NCI-H2171 treated with DMSO at 0.1 percent for 48 hours (cell line): ENCODE results near the gene ATP11A.

Experiments used
- DNase-seq: peaks from one replicate; lab custom pipeline; 2025; lab: John Stamatoyannopoulos, UW

The ATP11A gene

GRCh38 chr13:112760435-112760834, 70.6 kb downstream of the ATP11A start:
- no peak for DNase-seq

GRCh38 chr13:112760931-112761330, 71.1 kb downstream of the ATP11A start:
- no peak for DNase-seq

GRCh38 chr13:112761701-112762689, 72.2 kb downstream of the ATP11A start:
- no peak for DNase-seq

DNA sequence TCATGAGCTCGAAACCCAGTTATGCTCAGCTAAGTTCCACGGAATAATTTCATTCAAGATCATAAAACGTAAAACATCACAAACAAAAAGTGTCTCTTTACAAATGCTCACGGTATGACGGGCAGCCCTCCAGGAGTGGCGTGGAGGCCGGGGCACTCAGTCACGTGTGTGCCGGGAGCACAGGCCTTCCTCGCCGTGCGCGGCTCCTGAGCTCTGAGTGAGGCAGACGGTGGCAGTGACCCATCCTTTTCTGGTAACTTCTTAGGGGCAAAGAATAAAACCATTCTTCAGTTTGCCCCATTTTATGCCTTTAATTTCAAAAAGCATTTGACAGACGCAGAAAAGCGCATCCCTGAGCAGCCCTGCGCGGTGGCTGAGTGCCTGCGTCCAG, 72.8 kb downstream of the ATP11A start:
- no peak for DNase-seq

DNA sequence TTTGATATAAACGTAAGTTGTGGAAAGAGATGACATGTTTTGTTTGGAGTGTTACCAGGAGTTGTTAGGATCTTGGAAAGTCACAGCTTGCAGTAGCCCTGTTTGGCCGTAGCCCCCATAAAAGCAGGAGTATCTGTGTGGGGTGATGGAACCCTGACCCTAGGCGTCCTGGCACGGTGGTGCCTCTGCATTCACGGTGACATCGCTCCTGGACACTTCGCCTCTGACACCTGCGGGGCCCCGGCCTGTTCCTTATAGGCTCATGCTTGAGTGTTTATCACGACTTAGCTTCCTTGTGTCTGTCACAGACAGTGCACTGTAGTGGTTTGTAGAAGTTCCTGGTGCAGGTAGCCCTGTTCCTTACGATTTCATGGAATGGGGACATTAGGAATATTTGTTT, 74.2 kb downstream of the ATP11A start:
- no peak for DNase-seq

GRCh38 chr13:112764864-112765561, 75.2 kb downstream of the ATP11A start:
- no peak for DNase-seq

- DNase-seq, result no peak
These were observed 75.9 kb downstream of the ATP11A start for GRCh38 chr13:112765731-112766130.

GRCh38 chr13:112766336-112766735, 76.5 kb downstream of the ATP11A start:
- no peak for DNase-seq

- no peak for DNase-seq
These were observed 78.0 kb downstream of the ATP11A start for GRCh38 chr13:112767506-112768471.

- DNase-seq, result no peak
These were observed 79.1 kb downstream of the ATP11A start for GRCh38 chr13:112768795-112769481.

- DNase-seq, result no peak
These were observed 79.8 kb downstream of the ATP11A start for GRCh38 chr13:112769615-112770014.

DNA sequence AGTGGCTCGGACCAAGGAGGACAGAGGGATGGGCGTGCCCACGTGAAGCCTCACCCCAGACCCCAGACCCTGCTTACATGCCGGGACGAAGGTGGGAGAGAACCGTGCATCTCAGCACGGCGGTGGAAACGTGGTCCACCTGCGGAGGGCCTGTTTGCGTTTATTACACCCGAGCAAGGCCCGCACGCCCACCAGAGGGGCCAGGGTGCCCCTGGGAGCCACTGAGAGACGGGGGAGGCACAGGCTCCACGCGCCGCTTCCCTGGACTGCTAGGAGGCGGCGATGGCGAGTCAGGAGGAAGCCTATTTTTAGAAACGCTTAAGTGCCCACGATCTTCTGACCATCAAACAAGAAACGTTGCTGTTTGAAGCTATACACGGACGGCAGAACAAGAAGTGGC, 80.7 kb downstream of the ATP11A start:
- no peak for DNase-seq

GRCh38 chr13:112771139-112771876, 81.5 kb downstream of the ATP11A start:
- no peak for DNase-seq

- DNase-seq, result peak; percentile 22
These were observed 82.2 kb downstream of the ATP11A start for GRCh38 chr13:112771877-112772538.

GRCh38 chr13:112772539-112772909, 82.7 kb downstream of the ATP11A start:
- no peak for DNase-seq

DNA sequence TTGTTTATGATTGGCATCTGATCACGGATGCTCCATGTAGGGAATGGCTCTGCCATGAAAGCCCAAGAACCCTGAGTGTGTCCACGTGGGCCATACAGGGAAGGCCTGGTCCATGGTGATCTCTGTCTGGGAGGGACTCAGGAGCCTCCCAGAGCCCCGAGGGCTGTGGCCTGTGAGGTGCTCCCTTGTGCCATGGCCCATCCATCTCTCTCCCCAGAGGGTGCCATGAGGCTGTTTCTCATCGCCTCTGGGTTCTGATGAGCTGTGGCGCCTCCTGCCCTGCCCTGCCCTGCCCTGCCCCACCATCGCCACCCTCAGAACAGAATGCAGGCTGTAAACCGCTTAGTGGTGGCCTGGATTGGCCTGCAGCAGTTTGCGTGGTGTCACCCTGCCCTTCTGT, 83.1 kb downstream of the ATP11A start:
- DNase-seq, result no peak

GRCh38 chr13:112773601-112774447, 84.0 kb downstream of the ATP11A start:
- DNase-seq, result peak; percentile 69

GRCh38 chr13:112774448-112774792, 84.6 kb downstream of the ATP11A start:
- no peak for DNase-seq

DNA sequence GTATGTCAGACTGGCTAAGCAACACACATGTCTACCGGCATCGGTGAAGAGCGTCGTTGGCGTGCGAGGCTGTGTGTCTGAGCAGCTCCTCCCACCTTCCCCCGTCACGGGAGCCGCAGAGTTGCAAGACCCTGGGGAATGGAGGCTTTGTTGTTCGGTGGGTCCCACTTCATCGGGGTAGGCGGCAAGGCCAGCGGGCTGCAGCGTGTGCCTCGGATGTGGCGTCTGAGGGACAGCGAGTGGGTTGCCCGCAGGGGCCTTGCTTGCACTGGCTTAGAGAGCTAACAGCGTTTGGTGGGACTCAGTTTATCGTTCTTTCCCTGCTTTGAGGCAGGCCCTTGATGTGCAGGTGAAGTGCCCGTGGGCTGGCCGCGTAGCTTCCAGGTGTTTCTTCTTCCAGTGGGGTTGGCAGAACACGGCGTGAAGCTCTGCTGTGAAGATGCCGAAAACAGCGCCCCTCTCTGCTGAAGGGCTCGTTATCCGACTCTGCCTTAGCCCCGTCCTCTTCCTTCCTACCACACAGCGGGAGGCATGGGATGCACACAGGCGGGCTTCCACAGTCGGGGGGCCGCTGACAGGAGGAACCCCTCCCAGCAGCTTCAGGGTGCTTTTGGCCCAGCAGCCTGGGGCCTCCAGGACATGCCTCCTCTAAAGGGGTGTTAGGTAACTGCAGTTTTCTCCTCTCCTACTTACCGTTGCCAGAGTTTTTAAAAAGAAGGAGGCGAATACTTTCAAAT, 85.2 kb downstream of the ATP11A start:
- DNase-seq, result no peak
